Common myeloid progenitor, CD34-positive (primary cell): ENCODE measurements around the gene RAB31.
A peak's percentile ranks its signal among the peaks of the same experiment; 100 is the strongest.

Experiments used
- CTCF ChIA-PET: fragments of 350-600 bp; sonication (Branson Sonifier 250); formaldehyde crosslinking; loops from one replicate; lab custom pipeline; 2021; ENCODE audit warnings: antibody characterized with exemption; lab: Charles Lee
- POLR2A ChIA-PET: fragments of 350-600 bp; sonication (Branson Sonifier 250); formaldehyde crosslinking; loops from one replicate; lab custom pipeline; 2021; ENCODE audit warnings: antibody characterized with exemption; lab: Charles Lee
- DNase-seq, 3 donors: peaks; one replicate each; pipeline versions ENCODE4 v3.0.0 to v3.0.0-alpha.2; 2013
- H3K27ac ChIP-seq, 2 experiments: 1 replicate in 1 of 2; 2 replicates in 1 of 2; pipeline ENCODE4 v1.7.0; 2013; ENCODE audit warnings: inconsistent platforms in 2 of 2, low read length in 2 of 2, mild to moderate bottlenecking in 2 of 2, low read depth in 1 of 2, moderate library complexity in 1 of 2; ENCODE audit not compliant: severe bottlenecking in 2 of 2, insufficient read depth in 1 of 2, poor library complexity in 1 of 2
- H3K27me3 ChIP-seq, 5 experiments: replicated peaks in 2 of 5; 1 replicate in 3 of 5; 2 replicates in 2 of 5; pipeline versions ENCODE4 v1.6.1 to v1.7.0; 2013; ENCODE audit warnings: low read length in 4 of 5, mild to moderate bottlenecking in 2 of 5, moderate library complexity in 2 of 5, inconsistent platforms in 1 of 5; ENCODE audit not compliant: insufficient read depth in 5 of 5, control insufficient read depth in 4 of 5
- H3K36me3 ChIP-seq, 4 experiments: 1 replicate in 2 of 4; 2 replicates in 2 of 4; pipeline versions ENCODE4 v1.6.1 to v1.7.0; 2013; ENCODE audit warnings: low read length in 3 of 4, control low read depth in 1 of 4, mild to moderate bottlenecking in 1 of 4; ENCODE audit not compliant: control insufficient read depth in 4 of 4, insufficient read depth in 4 of 4
- H3K4me1 ChIP-seq, 4 experiments: 1 replicate in 3 of 4; 2 replicates in 1 of 4; pipeline versions ENCODE4 v1.6.1 to v1.7.1; 2013; ENCODE audit warnings: low read length in 3 of 4, mild to moderate bottlenecking in 3 of 4, control low read depth in 1 of 4, inconsistent platforms in 1 of 4, moderate library complexity in 1 of 4; ENCODE audit not compliant: control insufficient read depth in 4 of 4, insufficient read depth in 4 of 4; ENCODE audit errors: control extremely low read depth in 1 of 4
- H3K4me3 ChIP-seq, 7 experiments: 1 replicate in 4 of 7; 2 replicates in 3 of 7; pipeline versions ENCODE4 v1.5.1 to v1.7.0; 2013; ENCODE audit warnings: mild to moderate bottlenecking in 7 of 7, low read length in 6 of 7, moderate library complexity in 6 of 7, inconsistent platforms in 2 of 7, low read depth in 2 of 7, control low read depth in 1 of 7; ENCODE audit not compliant: insufficient read depth in 4 of 7, control insufficient read depth in 1 of 7; ENCODE audit errors: extremely low read depth in 1 of 7
- H3K9me3 ChIP-seq, 5 experiments: 1 replicate in 4 of 5; 2 replicates in 1 of 5; pipeline versions ENCODE4 v1.6.1 to v1.7.1; 2013; ENCODE audit warnings: low read length in 4 of 5, mild to moderate bottlenecking in 2 of 5, inconsistent platforms in 1 of 5, low read depth in 1 of 5, moderate library complexity in 1 of 5; ENCODE audit not compliant: control insufficient read depth in 4 of 5, insufficient read depth in 2 of 5; ENCODE audit errors: control extremely low read depth in 1 of 5
- WGBS: methylation state at CpG from one replicate; pipeline ENCODE4 v1.1.5; 2013; ENCODE audit not compliant: insufficient coverage; 5-methylcytosine and 5-hydroxymethylcytosine counted together

The RAB31 gene

DNA sequence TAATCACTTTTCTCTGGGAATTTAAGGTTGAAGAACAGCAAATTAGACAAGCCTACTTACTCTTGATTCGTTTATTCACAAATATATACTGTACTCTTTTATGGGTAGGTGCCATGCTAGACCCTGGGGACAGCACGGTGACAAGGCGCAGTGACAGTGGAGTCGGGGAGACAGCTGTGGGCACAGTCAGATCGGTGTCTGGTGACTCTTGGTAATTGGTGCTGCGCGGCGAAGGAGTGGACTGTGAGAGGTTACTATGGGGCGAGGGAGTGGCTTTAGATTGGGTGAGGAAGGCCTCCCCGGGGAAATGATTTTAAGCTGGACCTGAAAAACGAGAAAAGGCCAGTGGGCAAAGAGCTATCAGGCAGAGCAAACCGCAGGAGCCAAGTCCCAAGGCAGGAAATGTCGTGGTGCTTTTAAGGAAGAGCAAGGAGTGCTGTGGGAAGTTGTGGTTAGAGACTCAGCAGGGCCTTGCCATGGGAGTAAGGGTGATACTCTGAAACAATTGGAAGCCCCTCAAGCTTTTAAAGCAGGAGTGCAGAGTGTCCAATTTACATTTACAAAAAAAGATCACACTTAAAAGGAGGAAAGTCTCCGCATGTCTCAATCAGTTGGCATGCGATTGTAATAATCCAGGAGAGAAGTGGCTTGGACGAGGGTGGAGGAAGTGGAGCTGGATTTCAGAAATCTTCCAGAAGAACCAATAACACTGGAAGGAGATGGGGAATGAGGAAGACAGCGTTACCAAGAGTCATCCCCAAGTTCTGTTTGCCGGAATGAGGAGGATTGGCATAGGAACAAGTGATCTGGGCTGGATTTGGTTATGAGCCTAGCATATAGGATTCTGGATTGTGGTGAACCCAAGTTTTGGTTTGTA, 141.5 kb downstream of the RAB31 start:
- ChIA-PET CTCF (interaction anchor here (0.6 to 1.6 kb wide), 7 partner anchors 9 to 241 kb away, joined by 3 to 5 read pairs (median 3); no protein-coding TSS in a partner anchor), POLR2A (interaction anchor here (1.4 kb wide), 1 partner anchor 19 kb away, joined by 3 read pairs; no protein-coding TSS in a partner anchor)
- Histone ChIP-seq H3K9me3 (peaks cover 0 to 5% (median 0%) of the 10 kb centered on the region in 5 experiments), H3K27ac (peak overlapping the region in 1 of 2 experiments; percentile 37), H3K36me3 (peaks cover 0 to 17% (median under 1%) of the 10 kb centered on the region in 4 experiments), H3K27me3 (peaks cover 0 to 1% (median 0%) of the 10 kb centered on the region in 5 experiments), H3K4me1 (peaks cover 9 to 32% (median 21%) of the 10 kb centered on the region in 4 experiments), H3K4me3 (peak overlapping the region in 4 of 7 experiments; percentile 27 to 58 (median 34))
- DNase-seq: peak in 2 of 3 donors; percentile 59 to 71
- WGBS: 24% methylated on average over 14 of the region's 18 CpGs

DNA sequence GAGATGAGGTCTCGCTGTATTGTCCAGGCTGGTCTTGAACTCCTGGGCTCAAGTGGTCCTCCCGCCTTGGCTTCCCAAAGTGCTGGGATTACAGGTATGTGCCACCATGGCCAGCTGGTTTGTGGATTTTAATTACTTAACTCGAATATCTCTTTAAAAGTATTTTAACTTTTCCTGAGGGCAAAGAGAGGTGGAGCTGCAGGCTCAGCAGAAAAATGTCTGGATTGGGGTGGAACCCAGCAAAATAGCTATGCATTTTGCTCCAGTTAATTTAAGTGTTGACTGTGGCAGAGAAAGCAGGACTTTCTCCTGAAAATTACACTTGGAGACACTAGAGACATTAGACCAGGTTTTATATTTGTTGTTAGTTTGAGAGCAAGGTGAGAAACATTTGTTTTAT, 142.2 kb downstream of the RAB31 start:
- Histone ChIP-seq H3K36me3 (peaks cover 0 to 17% (median under 1%) of the 10 kb centered on the region in 4 experiments), H3K4me3 (no peak overlapping the region), H3K9me3 (peaks cover 0 to 5% (median 0%) of the 10 kb centered on the region in 5 experiments), H3K4me1 (peaks cover 9 to 32% (median 21%) of the 10 kb centered on the region in 4 experiments), H3K27me3 (peaks cover 0 to 1% (median 0%) of the 10 kb centered on the region in 5 experiments), H3K27ac (peak overlapping the region in 1 of 2 experiments; percentile 17)
- ChIA-PET POLR2A (interaction anchor here (1.4 kb wide), 1 partner anchor 19 kb away, joined by 3 read pairs; no protein-coding TSS in a partner anchor), CTCF (interaction anchor here (0.6 to 1.6 kb wide), 6 partner anchors 11 to 242 kb away, joined by 3 to 4 read pairs (median 3); no protein-coding TSS in a partner anchor)
- WGBS: 93% methylated on average over 2 of the region's 3 CpGs
- no peak for DNase-seq

DNA sequence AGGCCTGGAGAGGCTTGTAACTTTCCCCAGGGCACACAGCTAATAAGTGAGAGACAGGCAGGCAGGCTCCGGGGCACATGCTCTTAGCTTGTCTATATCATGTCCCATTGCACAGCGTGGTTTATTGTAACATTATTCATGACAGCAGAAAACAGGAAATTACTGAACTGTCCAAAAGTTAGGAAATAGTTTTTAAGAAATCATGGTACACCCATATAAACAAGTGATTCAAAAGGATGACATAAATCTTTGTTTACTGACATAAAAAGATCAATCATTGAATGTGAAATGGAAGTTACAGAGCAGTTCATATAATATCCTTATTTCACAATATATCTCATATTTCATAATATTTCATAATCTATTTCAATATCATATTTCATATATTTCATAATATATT, 143.4 kb downstream of the RAB31 start:
- H3K27me3 ChIP-seq: peaks cover 0 to 1% (median 0%) of the 10 kb centered on the region in 5 experiments
- H3K27ac ChIP-seq: no peak overlapping the region
- H3K4me1 ChIP-seq: peaks cover 9 to 42% (median 19%) of the 10 kb centered on the region in 4 experiments
- peaks cover 0 to 5% (median 0%) of the 10 kb centered on the region in 5 experiments for H3K9me3 ChIP-seq
- H3K36me3 ChIP-seq: peaks cover 0 to 10% (median under 1%) of the 10 kb centered on the region in 4 experiments
- POLR2A ChIA-PET: interaction anchor here (0.5 to 0.6 kb wide), 2 partner anchors 76 to 239 kb away, joined by 3 to 5 read pairs; no protein-coding TSS in a partner anchor
- CTCF ChIA-PET: interaction anchor here (1.3 kb wide), 1 partner anchor 16 kb away, joined by 3 read pairs; no protein-coding TSS in a partner anchor
- peak in 1 of 3 donors; percentile 22 for DNase-seq
- no peak overlapping the region for H3K4me3 ChIP-seq
- no CpG with 5 or more reads among the region's 2 CpGs for WGBS

DNA sequence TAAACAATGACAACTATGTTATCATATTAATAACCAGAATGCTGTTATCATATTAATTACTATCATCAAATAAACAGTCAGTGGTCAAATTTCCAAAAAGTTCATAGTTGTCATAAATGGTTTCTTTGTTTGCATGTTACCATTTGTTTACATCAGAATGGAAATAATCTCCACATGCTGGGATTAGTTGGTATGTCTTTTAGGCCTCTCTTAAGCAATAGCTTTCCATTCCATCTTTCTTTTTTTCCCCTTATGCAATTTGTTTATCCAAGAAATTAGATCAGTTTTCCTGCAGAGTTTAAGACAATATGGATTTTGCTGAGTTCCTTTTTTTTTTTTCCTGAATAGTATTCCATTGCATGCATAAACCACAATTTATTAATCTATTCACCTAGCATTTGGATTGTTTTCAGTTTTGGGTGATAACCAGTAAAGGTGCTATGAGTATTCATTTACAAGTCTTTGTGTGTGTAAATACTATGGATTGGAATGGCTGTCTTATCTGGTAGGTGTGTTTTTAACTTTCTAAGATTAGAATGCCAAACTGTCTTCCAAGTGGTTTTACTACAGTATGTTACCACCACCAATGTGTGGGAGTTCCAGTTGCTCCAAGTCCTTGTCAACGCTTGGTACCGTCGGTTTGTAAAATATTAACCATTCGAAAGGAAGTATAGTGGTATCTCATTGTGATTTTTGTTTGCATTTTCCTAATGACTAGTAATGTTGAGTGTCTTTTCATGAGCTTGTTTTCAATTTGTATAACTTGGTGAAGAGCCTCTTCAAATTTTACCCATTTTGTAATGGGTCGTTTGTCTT, 144.4 kb downstream of the RAB31 start:
- CTCF ChIA-PET: interaction anchor here (1.4 kb wide), 1 partner anchor 99 kb away, joined by 5 read pairs; no protein-coding TSS in a partner anchor
- H3K27ac ChIP-seq: no peak overlapping the region
- H3K27me3 ChIP-seq: peaks cover 0 to 1% (median 0%) of the 10 kb centered on the region in 5 experiments
- H3K9me3 ChIP-seq: peaks cover 0 to 5% (median 0%) of the 10 kb centered on the region in 5 experiments
- H3K4me1 ChIP-seq: peaks cover 9 to 42% (median 17%) of the 10 kb centered on the region in 4 experiments
- no peak overlapping the region for H3K4me3 ChIP-seq
- WGBS: 93% methylated on average over 3 of the region's 5 CpGs
- DNase-seq: no peak
- H3K36me3 ChIP-seq: peaks cover 0 to 6% (median under 1%) of the 10 kb centered on the region in 4 experiments
- POLR2A ChIA-PET: no interaction called here

DNA sequence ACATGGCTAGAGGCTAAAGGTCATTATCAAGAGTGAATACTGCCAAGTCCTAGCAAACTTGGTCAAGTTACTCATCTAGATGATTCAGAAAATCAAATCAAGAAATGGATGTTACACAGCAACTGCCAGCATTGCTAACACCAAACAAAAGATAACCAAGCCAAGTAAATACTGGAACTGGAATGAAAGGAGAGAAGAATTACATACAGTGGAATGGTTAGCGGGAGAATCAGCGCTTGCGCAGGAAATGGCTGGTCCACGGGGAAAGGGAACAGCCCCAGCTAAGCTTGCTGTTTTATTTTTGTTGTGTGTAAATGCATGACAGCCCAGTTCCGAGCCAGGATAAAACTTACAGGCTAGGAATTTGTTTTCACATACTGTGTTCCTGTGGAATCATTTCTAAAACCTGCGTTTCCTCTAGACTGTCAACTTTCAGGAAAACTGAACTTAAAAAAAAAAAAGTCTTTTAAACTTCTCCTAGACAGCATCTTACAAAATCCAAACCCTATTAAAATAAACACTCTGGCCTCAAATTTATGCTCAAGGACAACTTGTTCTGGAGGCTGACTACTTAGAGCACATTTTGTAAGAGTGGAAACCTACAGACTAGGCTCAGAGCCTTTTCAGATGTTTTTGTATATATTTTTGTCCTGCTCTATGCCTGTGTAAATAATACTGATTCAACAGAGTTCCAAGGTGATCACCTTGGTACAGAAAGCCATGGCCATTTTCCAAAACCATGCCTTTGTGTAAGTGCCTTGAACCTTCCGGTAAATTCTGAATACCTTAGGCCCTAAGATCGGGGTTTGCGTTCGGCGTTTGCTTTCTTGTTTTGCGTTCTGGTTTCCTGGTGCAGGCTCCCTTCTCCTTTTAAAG, 146.9 kb downstream of the RAB31 start:
- H3K4me1 ChIP-seq: peaks cover 1 to 23% (median 6%) of the 10 kb centered on the region in 4 experiments
- no peak overlapping the region for H3K4me3 ChIP-seq
- peaks cover 0 to 7% (median 0%) of the 10 kb centered on the region in 5 experiments for H3K9me3 ChIP-seq
- 88% methylated on average over 11 of the region's 12 CpGs for WGBS
- peaks cover 0 to 13% (median under 1%) of the 10 kb centered on the region in 4 experiments for H3K36me3 ChIP-seq
- H3K27me3 ChIP-seq: no peaks in the 10 kb centered on the region
- ChIA-PET POLR2A (no interaction called here), CTCF (no interaction called here)
- no peak overlapping the region for H3K27ac ChIP-seq
- no peak for DNase-seq

DNA sequence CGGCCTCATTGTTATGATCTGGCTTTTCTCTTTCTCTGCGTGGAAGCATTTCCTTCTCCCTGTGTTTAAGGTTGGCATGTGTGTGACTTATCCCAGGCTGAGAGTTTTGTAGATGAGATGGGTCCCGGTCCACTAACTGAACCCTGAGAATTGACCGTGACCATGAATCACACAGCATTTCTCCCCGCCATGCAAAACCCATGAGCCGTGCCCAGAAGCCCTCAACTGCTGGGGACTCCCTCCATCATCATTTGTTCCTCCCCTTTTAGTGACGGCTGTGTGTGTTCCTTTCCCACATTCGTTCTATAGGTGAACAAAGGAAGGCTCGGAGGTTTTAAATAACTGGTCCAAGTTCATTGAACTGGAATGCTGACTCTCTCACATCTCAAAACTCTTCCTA, 147.6 kb downstream of the RAB31 start:
- no peak for DNase-seq
- POLR2A ChIA-PET: no interaction called here
- Histone ChIP-seq H3K4me3 (no peak overlapping the region), H3K27me3 (no peaks in the 10 kb centered on the region), H3K36me3 (peaks cover 0 to 16% (median under 1%) of the 10 kb centered on the region in 4 experiments), H3K4me1 (peaks cover 0 to 17% (median 1%) of the 10 kb centered on the region in 4 experiments), H3K27ac (no peak overlapping the region), H3K9me3 (peaks cover 0 to 7% (median 0%) of the 10 kb centered on the region in 5 experiments)
- 100% methylated on average over 4 of the region's 9 CpGs for WGBS
- CTCF ChIA-PET: no interaction called here
